H1 (cell line): Measurements from ENCODE around the gene DOCK1. TPM values are rescaled to one million over a fixed set of nuclear protein-coding genes. Genes with fewer than 3 reads are reported as not detected.

ENCODE experiments used
- CTCF ChIA-PET: fragments of 300-600 bp; sonication (Branson Sonifier 250); formaldehyde crosslinking; loops from one replicate; lab custom pipeline; 2021; ENCODE audit not compliant: partially characterized antibody; lab: Charles Lee
- POLR2A ChIA-PET: fragments of 300-600 bp; sonication (Branson Sonifier 250); formaldehyde crosslinking; loops from one replicate; lab custom pipeline; 2021; ENCODE audit warnings: inconsistent platforms; ENCODE audit not compliant: partially characterized antibody; lab: Charles Lee
- DNase-seq, 2 experiments: peaks; one replicate each; pipeline versions ENCODE4 v3.0.0 to v3.0.0-alpha.2; 2010 to 2022; ENCODE audit warnings: low spot score in 2 of 2, low read depth in 1 of 2, mixed read lengths in 1 of 2
- FAIRE-seq: peaks from 2 replicates; lab custom pipeline; 2011; peaks lifted over from hg19 to GRCh38; lab: Jason Lieb, UNC
- H2AFZ ChIP-seq: 2 replicates; pipeline ENCODE4 v1.8.1; 2012; ENCODE audit warnings: low read length, inconsistent platforms
- H2AK5ac ChIP-seq: 2 replicates; pipeline ENCODE4 v1.6.1; 2013; ENCODE audit warnings: low read depth, low read length
- H2BK120ac ChIP-seq: replicated peaks from 2 replicates; pipeline ENCODE3; 2013; ENCODE audit warnings: low read depth, low read length, inconsistent platforms
- H2BK12ac ChIP-seq: 2 replicates; pipeline ENCODE4 v1.6.1; 2013; ENCODE audit warnings: low read depth, low read length
- H2BK15ac ChIP-seq: 2 replicates; pipeline ENCODE4 v1.6.1; 2013; ENCODE audit warnings: low read length
- H2BK20ac ChIP-seq: 2 replicates; pipeline ENCODE4 v1.6.1; 2013; ENCODE audit warnings: low read length
- H2BK5ac ChIP-seq: 2 replicates; pipeline ENCODE4 v1.6.1; 2013; ENCODE audit warnings: low read depth, low read length
- H3K14ac ChIP-seq: 2 replicates; pipeline ENCODE4 v1.6.1; 2013; ENCODE audit warnings: inconsistent platforms; ENCODE audit not compliant: insufficient read length
- H3K18ac ChIP-seq: 2 replicates; pipeline ENCODE4 v1.6.1; 2013; ENCODE audit warnings: low read length; ENCODE audit errors: extremely low read depth
- H3K23ac ChIP-seq: 2 replicates; pipeline ENCODE4 v1.6.1; 2013; ENCODE audit warnings: inconsistent platforms; ENCODE audit not compliant: insufficient read length
- H3K23me2 ChIP-seq: 2 replicates; pipeline ENCODE4 v1.6.1; 2013; ENCODE audit warnings: low read depth, low read length
- H3K27ac ChIP-seq: 2 replicates; pipeline ENCODE4 v1.6.1; 2011; ENCODE audit warnings: low read depth, low read length, inconsistent platforms
- H3K27me3 ChIP-seq, 4 experiments: replicated peaks in 1 of 4; 1 replicate in 1 of 4; 2 replicates in 3 of 4; pipeline versions ENCODE4 v1.6.1 to v1.8.1; 2011 to 2013; ENCODE audit warnings: low read length in 3 of 4, mild to moderate bottlenecking in 3 of 4, inconsistent platforms in 2 of 4, mixed read lengths in 2 of 4, moderate library complexity in 1 of 4; ENCODE audit not compliant: control insufficient read depth in 3 of 4, insufficient read depth in 3 of 4; ENCODE audit errors: extremely low read depth in 1 of 4
- H3K36me3 ChIP-seq, 4 experiments: 2 replicates each; pipeline versions ENCODE4 v1.6.1 to v1.8.1; 2011 to 2013; ENCODE audit warnings: mild to moderate bottlenecking in 4 of 4, low read length in 3 of 4, moderate library complexity in 2 of 4, control low read depth in 1 of 4, inconsistent platforms in 1 of 4; ENCODE audit not compliant: insufficient read depth in 4 of 4, control insufficient read depth in 2 of 4
- H3K4ac ChIP-seq: replicated peaks from 2 replicates; pipeline ENCODE3; 2013; ENCODE audit warnings: low read length, low read depth, mixed read lengths, inconsistent platforms; ENCODE audit not compliant: insufficient read length
- H3K4me1 ChIP-seq, 4 experiments: replicated peaks in 1 of 4; 1 replicate in 1 of 4; 2 replicates in 3 of 4; pipeline versions ENCODE4 v1.6.1 to v1.8.1; 2011 to 2013; ENCODE audit warnings: low read length in 3 of 4, inconsistent platforms in 2 of 4, mixed read lengths in 1 of 4; ENCODE audit not compliant: insufficient read depth in 4 of 4, control insufficient read depth in 3 of 4
- H3K4me2 ChIP-seq, 2 experiments: 2 replicates each; pipeline versions ENCODE4 v1.6.1 to v1.8.1; 2011 to 2013; ENCODE audit warnings: low read depth in 2 of 2, low read length in 2 of 2, control low read depth in 1 of 2, inconsistent platforms in 1 of 2, mild to moderate bottlenecking in 1 of 2; ENCODE audit not compliant: insufficient read depth in 1 of 2
- H3K4me3 ChIP-seq, 4 experiments: fragments of 200-600, 300-600 bp in 1 of 4; sonication (generic), shearing (Covaris generic), sonication (Bioruptor Twin) in 1 of 4; 2 replicates each; pipeline versions ENCODE4 v1.5.1 to v1.8.1; 2011 to 2016; ENCODE audit warnings: low read length in 4 of 4, low read depth in 3 of 4, control low read depth in 2 of 4, inconsistent platforms in 2 of 4, mild to moderate bottlenecking in 2 of 4, mixed read lengths in 1 of 4, moderate library complexity in 1 of 4; ENCODE audit not compliant: insufficient read depth in 2 of 4; ENCODE audit errors: extremely low read depth in 1 of 4
- H3K56ac ChIP-seq: replicated peaks from 2 replicates; pipeline ENCODE3; 2013; ENCODE audit warnings: low read depth, mild to moderate bottlenecking, mixed read lengths, low read length, inconsistent platforms; ENCODE audit not compliant: insufficient read length
- H3K79me1 ChIP-seq: 2 replicates; pipeline ENCODE4 v1.6.1; 2013; ENCODE audit warnings: low read depth, low read length, control low read depth
- H3K79me2 ChIP-seq, 2 experiments: 2 replicates each; pipeline versions ENCODE4 v1.6.1 to v1.8.1; 2012 to 2013; ENCODE audit warnings: low read length in 2 of 2, mild to moderate bottlenecking in 2 of 2, inconsistent platforms in 1 of 2; ENCODE audit not compliant: insufficient read depth in 2 of 2, control insufficient read depth in 1 of 2
- H3K9ac ChIP-seq, 4 experiments: replicated peaks in 1 of 4; 1 replicate in 1 of 4; 2 replicates in 3 of 4; pipeline versions ENCODE4 v1.6.1 to v1.8.1; 2011 to 2013; ENCODE audit warnings: low read depth in 3 of 4, low read length in 3 of 4, control low read depth in 2 of 4, mild to moderate bottlenecking in 2 of 4, moderate library complexity in 2 of 4, inconsistent platforms in 1 of 4; ENCODE audit errors: extremely low read depth in 1 of 4
- H3K9me3 ChIP-seq, 2 experiments: 2 replicates each; pipeline versions ENCODE4 v1.6.1 to v1.8.1; 2012 to 2013; ENCODE audit warnings: mild to moderate bottlenecking in 2 of 2, moderate library complexity in 2 of 2, control low read depth in 1 of 2, inconsistent platforms in 1 of 2, low read depth in 1 of 2, low read length in 1 of 2, mixed read lengths in 1 of 2; ENCODE audit not compliant: insufficient read depth in 2 of 2
- H4K20me1 ChIP-seq, 2 experiments: replicated peaks in 1 of 2; 2 replicates each; pipeline versions ENCODE3 to v1.8.1; 2011 to 2013; ENCODE audit warnings: inconsistent platforms in 2 of 2, low read length in 2 of 2, mild to moderate bottlenecking in 1 of 2; ENCODE audit not compliant: insufficient read depth in 2 of 2, control insufficient read depth in 1 of 2
- H4K5ac ChIP-seq: 2 replicates; pipeline ENCODE4 v1.6.1; 2013; ENCODE audit warnings: low read length, low read depth, mixed read lengths, inconsistent platforms; ENCODE audit not compliant: insufficient read length
- H4K8ac ChIP-seq: 2 replicates; pipeline ENCODE4 v1.8.0; 2013; ENCODE audit warnings: mild to moderate bottlenecking, moderate library complexity, low read length, inconsistent platforms; ENCODE audit not compliant: insufficient read depth; ENCODE audit errors: extremely low read depth
- H4K91ac ChIP-seq: replicated peaks from 2 replicates; pipeline ENCODE3; 2013; ENCODE audit warnings: low read length, mixed read lengths, inconsistent platforms; ENCODE audit not compliant: insufficient read length
- ASH2L ChIP-seq: fragments of 200-600, 300-600 bp; sonication (generic); IDR thresholded peaks from one replicate; pipeline ENCODE4 v1.7.1; 2017; ENCODE audit warnings: low read length
- HDAC6 ChIP-seq: IDR thresholded peaks from one replicate; pipeline ENCODE4 v1.7.1; 2012; ENCODE audit warnings: low read depth, mild to moderate bottlenecking, inconsistent platforms, low read length, moderate library complexity
- POLR2AphosphoS5 ChIP-seq: IDR thresholded peaks from 2 replicates; pipeline ENCODE4 v1.6.1; 2011; ENCODE audit warnings: low read depth, low read length
- RAD21 ChIP-seq, 2 experiments: IDR thresholded peaks in 1 of 2; conservative IDR thresholded peaks in 1 of 2; 2 replicates each; pipeline ENCODE4 v1.6.1; 2011; ENCODE audit warnings: low read depth in 2 of 2, low read length in 2 of 2, improper control_type of control experiment in 1 of 2, inconsistent platforms in 1 of 2, mild to moderate bottlenecking in 1 of 2, moderate library complexity in 1 of 2
- RNF2 ChIP-seq: fragments of 200-900, 300-1000 bp; sonication (generic); IDR thresholded peaks from 2 replicates; pipeline ENCODE4 v1.7.1; 2016; ENCODE audit warnings: borderline replicate concordance, low read depth, mild to moderate bottlenecking, antibody characterized with exemption, low read length; ENCODE audit not compliant: poor library complexity, severe bottlenecking; ENCODE audit errors: missing control alignments
- SRF ChIP-seq: IDR thresholded peaks from 2 replicates; pipeline ENCODE4 v1.6.1; 2011; ENCODE audit warnings: mild to moderate bottlenecking, low read depth, low read length, moderate library complexity
- TBP ChIP-seq: IDR thresholded peaks from 2 replicates; pipeline ENCODE4 v1.6.1; 2011; ENCODE audit warnings: low read depth, low read length, improper control_type of control experiment
- WGBS, 2 experiments: shearing (Covaris generic) in 1 of 2; methylation state at CpG; one replicate each; pipeline versions ENCODE4 v1.1.6 to v1.1.7; 2013 to 2015; ENCODE audit warnings: low lambda C conversion rate in 2 of 2, mixed read lengths in 2 of 2, inconsistent platforms in 1 of 2, low coverage in 1 of 2, missing lambda C conversion rate in 1 of 2; ENCODE audit not compliant: insufficient replicate concordance in 2 of 2, insufficient coverage in 1 of 2, insufficient read length in 1 of 2; ENCODE audit errors: extremely low coverage in 1 of 2, missing lambda C conversion rate in 1 of 2; 5-methylcytosine and 5-hydroxymethylcytosine counted together
- polyA plus RNA-seq, 7 experiments: library from polyadenylated mRNA; depleted of rRNA in 3 of 7; stranded (reverse) in 5 of 7; unstranded in 2 of 7; fragments of >200 nt in 5 of 7; fragments of 200-250 nt in 2 of 7; gene quantifications; 1 replicate in 5 of 7; 2 replicates in 1 of 7; 4 replicates in 1 of 7; pipeline versions ENCODE4 v1.2.1 to v1.2.3, GENCODE V29; 2011 to 2013; ENCODE audit warnings: missing spikeins in 2 of 7, mixed read lengths in 2 of 7
- total RNA-seq: library from RNA; stranded (reverse); fragmentation: NEBNext Ultra II Directional; extraction: Animal tissue kit (Norgen Biotek cat#: 25700); gene quantifications from 2 replicates; pipeline ENCODE4 v1.2.1, GENCODE V29; 2021

The DOCK1 gene
- total and polyA plus RNA-seq, 2 of the 8 experiments (the other 6 are each of a cell fraction or from before 2014, with no cell fraction given) = 11.6 to 53.0 TPM

GRCh38 chr10:127262606-127263005 lies 357.4 kb downstream of the DOCK1 start:
- Histone ChIP-seq H3K79me1 (no peaks in the 10 kb centered on the region), H4K5ac (no peak overlapping the region), H4K20me1 (no peaks in the 10 kb centered on the region), H3K27me3 (no peaks in the 10 kb centered on the region), H3K14ac (no peak overlapping the region), H3K36me3 (peaks cover 0 to under 1% (median 0%) of the 10 kb centered on the region in 4 experiments; a peak in 2 of 8 replicates), H3K56ac (no peak overlapping the region), H3K4me2 (no peak overlapping the region), H2BK12ac (no peak overlapping the region), H3K23me2 (0 out of 2 replicates have a peak, but pooled peaks cover 5% of the 10 kb centered on the region), H3K9ac (no peak overlapping the region), H4K91ac (no peak overlapping the region), H3K79me2 (no peaks in the 10 kb centered on the region), H2AFZ (no peak overlapping the region), H3K4ac (no peak overlapping the region), H3K4me1 (no peaks in the 10 kb centered on the region), H2AK5ac (no peak overlapping the region), H3K9me3 (peaks cover 5 to 9% of the 10 kb centered on the region in 2 experiments; a peak in 2 of 4 replicates), H2BK20ac (no peak overlapping the region), H4K8ac (no peak overlapping the region), H3K18ac (no peak overlapping the region), H2BK5ac (no peak overlapping the region), H3K27ac (no peak overlapping the region), H2BK15ac (no peak overlapping the region), H3K23ac (no peak overlapping the region), H3K4me3 (no peak overlapping the region), H2BK120ac (no peak overlapping the region)
- DNase-seq (no peak), FAIRE-seq (no peak)
- POLR2A ChIA-PET = interaction anchor here (0.7 kb wide), 1 partner anchor 9 kb away, joined by 3 read pairs; no protein-coding TSS in a partner anchor
- CTCF ChIA-PET = interaction anchor here (0.9 to 1.5 kb wide), 2 partner anchors 18 to 19 kb away, joined by 3 to 6 read pairs; no protein-coding TSS in a partner anchor
- no peak for TF ChIP-seq RAD21 (IDR thresholded peaks at IDR 0.05 in 1 of 2, conservative IDR thresholded peaks at IDR 0.05 in 1 of 2; ENCODE audit: low read depth in 2 of 2, low read length in 2 of 2)
- no peak for TF ChIP-seq TBP
- TF ChIP-seq SRF = no peak
- no peak for TF ChIP-seq RNF2
- TF ChIP-seq POLR2AphosphoS5 = no peak
- no peak for TF ChIP-seq HDAC6
- TF ChIP-seq ASH2L = no peak
- WGBS, 2 experiments = 96% methylated on average over 7 of the region's 7 CpGs; no CpG with 5 or more reads in 1 of the 2 experiments
